Osteoblast (primary cell): ENCODE results near the gene FAM162B. TPM values are rescaled to one million over a fixed set of nuclear protein-coding genes. Genes with fewer than 3 reads are reported as not detected.

Experiments
- DNase-seq: peaks from one replicate; pipeline ENCODE4 v3.0.0; 2011; ENCODE audit warnings: low spot score, mixed read lengths; ENCODE audit not compliant: insufficient read length; ENCODE audit errors: missing footprints
- H2AFZ ChIP-seq: 2 replicates; pipeline ENCODE4 v1.6.0; 2011; ENCODE audit warnings: mild to moderate bottlenecking, low read length
- H3K27ac ChIP-seq: 2 replicates; pipeline ENCODE4 v1.5.1; 2011; ENCODE audit warnings: mild to moderate bottlenecking, low read depth, low read length, moderate library complexity
- H3K27me3 ChIP-seq: 2 replicates; pipeline ENCODE4 v1.6.0; 2012; ENCODE audit warnings: mild to moderate bottlenecking, control low read depth, inconsistent platforms, low read length, moderate library complexity; ENCODE audit not compliant: insufficient read depth
- H3K36me3 ChIP-seq: 2 replicates; pipeline ENCODE4 v1.5.1; 2011; ENCODE audit warnings: mild to moderate bottlenecking, low read length, control low read depth, moderate library complexity; ENCODE audit not compliant: insufficient read depth
- H3K4me1 ChIP-seq: 2 replicates; pipeline ENCODE4 v1.5.1; 2011; ENCODE audit warnings: mild to moderate bottlenecking, low read length, control low read depth, moderate library complexity; ENCODE audit not compliant: insufficient read depth
- H3K4me2 ChIP-seq: 2 replicates; pipeline ENCODE4 v1.6.0; 2011; ENCODE audit warnings: mild to moderate bottlenecking, low read length; ENCODE audit not compliant: insufficient read depth
- H3K4me3 ChIP-seq: fragments of 200-600 bp; sonication (generic); 3 replicates; pipeline ENCODE4 v1.5.1; 2012; ENCODE audit warnings: mild to moderate bottlenecking, low read length, inconsistent platforms; ENCODE audit not compliant: insufficient read depth
- H3K79me2 ChIP-seq: 2 replicates; pipeline ENCODE4 v1.6.0; 2012; ENCODE audit warnings: mild to moderate bottlenecking, low read length, control low read depth, inconsistent platforms; ENCODE audit not compliant: insufficient read depth
- H3K9me3 ChIP-seq: 2 replicates; pipeline ENCODE4 v1.5.1; 2011; ENCODE audit warnings: low read depth, low read length, control low read depth
- H4K20me1 ChIP-seq: 2 replicates; pipeline ENCODE4 v1.6.0; 2012; ENCODE audit warnings: mild to moderate bottlenecking, low read length, control low read depth; ENCODE audit not compliant: insufficient read depth
- total RNA-seq: library from RNA; depleted of rRNA; stranded (reverse); fragments of >200 nt; gene quantifications from 2 replicates; pipeline ENCODE4 v1.2.3, GENCODE V29; 2012
- TF ChIP-seq, protein P1 (sequence below): IDR thresholded peaks from 2 replicates; pipeline ENCODE4 v1.5.1; 2011; ENCODE audit warnings: mild to moderate bottlenecking, low read depth, low read length, moderate library complexity; ENCODE audit errors: extremely low read depth

The FAM162B gene
- total RNA-seq, 1 donor = 0.36 TPM

DNA sequence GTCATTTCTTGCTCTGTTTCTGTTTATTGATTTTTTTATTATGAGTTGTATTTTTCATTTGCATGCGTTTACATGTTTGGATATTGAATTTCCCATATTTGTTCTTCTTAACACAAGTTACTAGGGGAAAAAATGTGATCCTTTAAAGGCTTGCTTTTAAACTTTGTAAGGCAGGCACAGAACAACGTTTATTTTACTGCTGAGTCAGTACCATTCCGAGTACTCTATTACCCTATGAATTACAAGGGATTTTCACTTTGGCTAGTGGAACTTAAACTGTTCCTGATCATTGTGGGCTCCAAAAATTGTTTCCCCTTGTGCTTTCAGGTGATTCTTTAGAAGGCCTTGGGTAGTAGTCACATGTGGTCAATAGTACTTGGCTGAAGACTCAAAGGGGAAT lies 28.5 kb downstream of the FAM162B start:
- Histone ChIP-seq H2AFZ (no peak overlapping the region), H3K27me3 (no peaks in the 10 kb centered on the region), H3K79me2 (no peaks in the 10 kb centered on the region), H3K4me3 (no peak overlapping the region), H3K4me2 (no peak overlapping the region), H3K4me1 (no peaks in the 10 kb centered on the region), H3K27ac (no peak overlapping the region), H3K9me3 (no peaks in the 10 kb centered on the region), H3K36me3 (no peaks in the 10 kb centered on the region), H4K20me1 (no peaks in the 10 kb centered on the region)
- TF ChIP-seq, protein P1, sequence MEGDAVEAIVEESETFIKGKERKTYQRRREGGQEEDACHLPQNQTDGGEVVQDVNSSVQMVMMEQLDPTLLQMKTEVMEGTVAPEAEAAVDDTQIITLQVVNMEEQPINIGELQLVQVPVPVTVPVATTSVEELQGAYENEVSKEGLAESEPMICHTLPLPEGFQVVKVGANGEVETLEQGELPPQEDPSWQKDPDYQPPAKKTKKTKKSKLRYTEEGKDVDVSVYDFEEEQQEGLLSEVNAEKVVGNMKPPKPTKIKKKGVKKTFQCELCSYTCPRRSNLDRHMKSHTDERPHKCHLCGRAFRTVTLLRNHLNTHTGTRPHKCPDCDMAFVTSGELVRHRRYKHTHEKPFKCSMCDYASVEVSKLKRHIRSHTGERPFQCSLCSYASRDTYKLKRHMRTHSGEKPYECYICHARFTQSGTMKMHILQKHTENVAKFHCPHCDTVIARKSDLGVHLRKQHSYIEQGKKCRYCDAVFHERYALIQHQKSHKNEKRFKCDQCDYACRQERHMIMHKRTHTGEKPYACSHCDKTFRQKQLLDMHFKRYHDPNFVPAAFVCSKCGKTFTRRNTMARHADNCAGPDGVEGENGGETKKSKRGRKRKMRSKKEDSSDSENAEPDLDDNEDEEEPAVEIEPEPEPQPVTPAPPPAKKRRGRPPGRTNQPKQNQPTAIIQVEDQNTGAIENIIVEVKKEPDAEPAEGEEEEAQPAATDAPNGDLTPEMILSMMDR = no peak
- DNase-seq = no peak

DNA sequence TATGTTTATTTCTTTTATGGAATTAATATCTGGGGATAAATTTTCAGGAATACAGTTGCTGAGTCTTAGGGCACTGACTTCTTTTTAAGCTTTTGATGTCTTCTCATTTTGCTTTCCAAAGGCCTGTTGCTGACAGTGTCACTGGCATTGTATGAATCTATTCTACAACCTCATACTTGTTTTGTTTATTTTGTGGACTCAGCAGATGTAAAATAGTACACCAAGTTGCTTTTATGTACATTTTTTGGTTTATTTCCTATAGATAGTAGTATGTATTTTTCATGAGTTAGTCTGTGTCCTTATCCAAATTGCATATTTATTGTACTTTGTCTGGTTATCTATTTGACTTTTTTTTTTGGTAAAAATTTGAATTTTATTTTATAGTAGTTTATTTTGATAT lies 35.0 kb downstream of the FAM162B start:
- no peak for DNase-seq
- no peak overlapping the region for H2AFZ ChIP-seq
- no peaks in the 10 kb centered on the region for H3K27me3 ChIP-seq
- no peaks in the 10 kb centered on the region for H3K9me3 ChIP-seq
- H3K4me2 ChIP-seq = no peak overlapping the region
- H3K27ac ChIP-seq = no peak overlapping the region
- H3K36me3 ChIP-seq = no peaks in the 10 kb centered on the region
- H3K79me2 ChIP-seq = no peaks in the 10 kb centered on the region
- TF ChIP-seq, protein P1 = no peak
- no peaks in the 10 kb centered on the region for H4K20me1 ChIP-seq
- no peak overlapping the region for H3K4me3 ChIP-seq
- H3K4me1 ChIP-seq = no peaks in the 10 kb centered on the region

DNA sequence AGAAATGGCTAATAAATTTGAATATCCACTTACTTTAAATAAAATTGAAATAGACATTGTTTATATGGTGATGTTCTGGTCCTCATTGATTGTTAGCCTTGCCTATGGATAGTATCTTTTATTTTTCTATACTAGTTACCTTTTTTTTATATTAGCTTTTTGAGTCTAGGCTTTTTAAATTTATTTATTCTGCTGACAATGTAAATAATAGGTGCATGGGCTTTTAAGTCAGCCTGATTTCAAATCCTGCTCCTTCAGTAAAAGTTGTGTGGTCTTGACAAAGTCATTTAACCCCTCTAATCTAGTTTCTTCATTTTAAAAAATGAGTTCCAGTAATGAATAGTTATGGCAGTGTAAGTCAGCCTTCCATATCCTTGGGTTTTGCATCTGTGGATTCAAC lies 38.6 kb downstream of the FAM162B start:
- no peak overlapping the region for H3K4me3 ChIP-seq
- no peaks in the 10 kb centered on the region for H3K9me3 ChIP-seq
- no peaks in the 10 kb centered on the region for H4K20me1 ChIP-seq
- H3K79me2 ChIP-seq = no peaks in the 10 kb centered on the region
- no peak overlapping the region for H3K27ac ChIP-seq
- H3K4me2 ChIP-seq = no peak overlapping the region
- no peak for DNase-seq
- H3K36me3 ChIP-seq = peaks cover 5% of the 10 kb centered on the region
- no peak overlapping the region for H2AFZ ChIP-seq
- H3K4me1 ChIP-seq = no peaks in the 10 kb centered on the region
- TF ChIP-seq, protein P1 = no peak
- no peaks in the 10 kb centered on the region for H3K27me3 ChIP-seq

GRCh38 chr6:116714761-116715160 lies 50.8 kb downstream of the FAM162B start:
- no peak for DNase-seq
- TF ChIP-seq, protein P1 = no peak

More at GRCh38 chr6:116714761-116715160, 50.8 kb downstream of the FAM162B start:
- H3K4me2 ChIP-seq = no peak overlapping the region
- H3K27me3 ChIP-seq = no peaks in the 10 kb centered on the region
- H4K20me1 ChIP-seq = no peaks in the 10 kb centered on the region
- no peaks in the 10 kb centered on the region for H3K4me1 ChIP-seq
- no peak overlapping the region for H3K4me3 ChIP-seq
- H3K9me3 ChIP-seq = no peaks in the 10 kb centered on the region
- H3K27ac ChIP-seq = no peak overlapping the region
- H3K36me3 ChIP-seq = peaks cover 4% of the 10 kb centered on the region
- no peaks in the 10 kb centered on the region for H3K79me2 ChIP-seq
- no peak overlapping the region for H2AFZ ChIP-seq
